ENCODE results near the gene DSTYK.

- TF ChIP-seq POLR2A (IDR thresholded peaks at IDR 0.05), result no peak
- TF ChIP-seq, protein P1, sequence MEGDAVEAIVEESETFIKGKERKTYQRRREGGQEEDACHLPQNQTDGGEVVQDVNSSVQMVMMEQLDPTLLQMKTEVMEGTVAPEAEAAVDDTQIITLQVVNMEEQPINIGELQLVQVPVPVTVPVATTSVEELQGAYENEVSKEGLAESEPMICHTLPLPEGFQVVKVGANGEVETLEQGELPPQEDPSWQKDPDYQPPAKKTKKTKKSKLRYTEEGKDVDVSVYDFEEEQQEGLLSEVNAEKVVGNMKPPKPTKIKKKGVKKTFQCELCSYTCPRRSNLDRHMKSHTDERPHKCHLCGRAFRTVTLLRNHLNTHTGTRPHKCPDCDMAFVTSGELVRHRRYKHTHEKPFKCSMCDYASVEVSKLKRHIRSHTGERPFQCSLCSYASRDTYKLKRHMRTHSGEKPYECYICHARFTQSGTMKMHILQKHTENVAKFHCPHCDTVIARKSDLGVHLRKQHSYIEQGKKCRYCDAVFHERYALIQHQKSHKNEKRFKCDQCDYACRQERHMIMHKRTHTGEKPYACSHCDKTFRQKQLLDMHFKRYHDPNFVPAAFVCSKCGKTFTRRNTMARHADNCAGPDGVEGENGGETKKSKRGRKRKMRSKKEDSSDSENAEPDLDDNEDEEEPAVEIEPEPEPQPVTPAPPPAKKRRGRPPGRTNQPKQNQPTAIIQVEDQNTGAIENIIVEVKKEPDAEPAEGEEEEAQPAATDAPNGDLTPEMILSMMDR (IDR thresholded peaks at IDR 0.05), result no peak
Observed at GRCh38 chr1:205259998-205260397, 48.5 kb upstream of the DSTYK start.

All from uterus (tissue), 2 donors.